GM10248 (cell line): ENCODE results near the gene KCNK10.

Experiments used
- CTCF ChIA-PET: fragments of 300-600 bp; sonication (Branson Sonifier 250); formaldehyde crosslinking; extraction: SDS; loops from one replicate; lab custom pipeline; 2021; ENCODE audit warnings: antibody characterized with exemption; lab: Yijun Ruan, JAX
- POLR2A ChIA-PET: fragments of 350-650 bp; sonication (Branson Sonifier 250); formaldehyde crosslinking; extraction: SDS; loops from one replicate; lab custom pipeline; 2020; ENCODE audit warnings: antibody characterized with exemption; lab: Yijun Ruan, JAX
- DNase-seq: peaks from one replicate; pipeline ENCODE4 v3.0.0; 2012; ENCODE audit errors: extremely low spot score
- CTCF ChIP-seq: IDR thresholded peaks from 2 replicates; pipeline ENCODE4 v1.5.1; 2012; ENCODE audit warnings: mild to moderate bottlenecking, low read depth; ENCODE audit errors: extremely low read depth, missing control alignments, control extremely low read depth

The KCNK10 gene

GRCh38 chr14:88312257-88312656 lies 10.8 kb downstream of the KCNK10 start:
- DNase-seq = no peak

DNA sequence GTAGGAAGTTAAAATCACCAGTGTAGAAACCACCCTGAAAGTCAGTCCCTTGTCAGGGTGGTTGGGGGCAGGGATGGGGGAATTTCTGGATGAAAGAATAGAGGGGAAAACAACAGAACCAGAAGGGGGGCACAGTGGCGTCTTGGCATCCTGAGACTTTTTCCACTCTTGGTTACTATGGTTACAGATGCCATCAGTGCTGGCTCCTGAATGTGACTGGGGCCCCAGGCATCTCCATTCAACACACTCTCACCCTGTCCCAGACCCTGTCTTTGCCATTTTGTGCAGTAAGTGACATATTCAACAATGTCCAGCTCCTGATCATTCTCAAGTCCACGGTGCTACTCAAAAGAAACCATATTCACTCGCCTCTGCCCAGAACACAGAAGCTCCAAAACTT lies 11.3 kb downstream of the KCNK10 start:
- CTCF ChIA-PET = no interaction called here
- DNase-seq = no peak
- POLR2A ChIA-PET = no interaction called here
- TF ChIP-seq CTCF = no peak

More at GRCh38 chr14:88312257-88312656, 10.8 kb downstream of the KCNK10 start:
- CTCF ChIA-PET = no interaction called here
- POLR2A ChIA-PET = no interaction called here
- no peak for TF ChIP-seq CTCF

- DNase-seq = no peak
- ChIA-PET POLR2A (no interaction called here), CTCF (no interaction called here)
- no peak for TF ChIP-seq CTCF
Measured at GRCh38 chr14:88310449-88310848, 12.6 kb downstream of the KCNK10 start.

- TF ChIP-seq CTCF = no peak
- CTCF ChIA-PET = no interaction called here
- DNase-seq = no peak
- POLR2A ChIA-PET = no interaction called here
Measured at GRCh38 chr14:88310021-88310420, 13.0 kb downstream of the KCNK10 start.

DNA sequence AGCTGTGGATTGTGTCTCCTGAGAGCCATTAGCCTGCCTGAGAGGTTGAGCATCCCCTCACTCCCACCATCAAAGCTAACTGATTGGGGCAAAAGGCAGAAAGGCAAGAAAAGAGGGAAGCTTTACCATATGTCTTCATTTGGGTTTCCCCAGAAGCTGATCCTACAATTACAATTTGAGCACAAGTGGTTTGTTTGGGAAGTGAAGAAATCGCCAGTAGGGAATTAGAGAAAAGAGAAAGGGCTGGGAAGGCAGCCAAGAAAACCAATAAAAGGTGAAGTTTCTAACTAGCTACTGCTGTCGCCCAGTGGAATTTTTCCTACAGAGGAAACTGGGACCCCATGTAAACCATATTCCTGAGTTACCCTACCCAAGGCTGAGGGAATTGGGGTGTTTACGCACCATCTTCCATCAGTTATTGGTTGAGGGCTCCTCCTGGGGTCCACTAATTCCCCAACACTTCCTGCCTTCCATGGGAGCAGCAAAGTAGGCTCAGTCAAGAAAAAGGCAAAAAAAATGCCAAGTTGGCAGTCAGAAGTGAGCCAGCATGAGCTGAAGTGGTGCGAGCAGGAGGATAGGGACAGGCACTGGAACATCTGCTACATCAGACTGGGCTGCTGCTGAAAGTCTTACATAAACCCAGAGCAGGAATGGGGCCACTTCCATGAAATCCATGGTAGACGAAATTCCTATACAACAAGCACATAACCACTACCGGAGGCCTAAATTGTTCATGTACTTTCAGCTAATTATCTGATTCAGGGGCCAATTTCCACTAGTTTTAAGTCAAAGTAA lies 17.3 kb downstream of the KCNK10 start:
- CTCF ChIA-PET = interaction anchor here (1.1 kb wide), 1 partner anchor 45 kb away, joined by 3 read pairs; no protein-coding TSS in a partner anchor
- POLR2A ChIA-PET = interaction anchor here (0.7 kb wide), 1 partner anchor 95 kb away, joined by 3 read pairs; no protein-coding TSS in a partner anchor
- TF ChIP-seq CTCF = no peak
- no peak for DNase-seq

DNA sequence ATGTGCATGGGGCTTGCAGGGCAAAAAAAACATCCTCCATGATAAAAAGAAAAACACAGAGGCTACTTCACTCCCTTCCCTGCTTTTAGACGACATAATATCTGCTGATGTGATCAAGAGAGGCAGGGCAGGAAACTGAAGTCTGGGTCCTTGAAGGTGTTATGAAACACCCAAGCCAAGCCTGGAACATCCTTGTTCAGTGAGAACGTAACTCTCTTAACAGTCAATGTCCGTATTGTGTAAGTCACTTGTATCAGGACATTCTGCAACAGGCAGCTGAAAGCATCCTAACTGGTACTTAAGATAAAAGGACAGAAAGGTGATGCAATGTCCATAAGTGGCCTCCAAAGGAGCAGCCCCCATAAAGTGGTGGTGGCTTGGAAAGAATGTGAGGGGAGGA lies 20.0 kb downstream of the KCNK10 start:
- CTCF ChIA-PET = no interaction called here
- DNase-seq = no peak
- POLR2A ChIA-PET = no interaction called here
- TF ChIP-seq CTCF = no peak
